Erythroblast (primary cell): ENCODE results near the gene KAZN.

ENCODE experiments used
- GATA1 ChIP-seq: IDR thresholded peaks from 2 replicates; pipeline ENCODE4 v1.6.1; 2011; ENCODE audit warnings: low read depth, mild to moderate bottlenecking, control low read depth, low read length, moderate library complexity
- POLR2A ChIP-seq: IDR thresholded peaks from 2 replicates; pipeline ENCODE4 v1.6.1; 2011; ENCODE audit warnings: mild to moderate bottlenecking, low read length

DNA sequence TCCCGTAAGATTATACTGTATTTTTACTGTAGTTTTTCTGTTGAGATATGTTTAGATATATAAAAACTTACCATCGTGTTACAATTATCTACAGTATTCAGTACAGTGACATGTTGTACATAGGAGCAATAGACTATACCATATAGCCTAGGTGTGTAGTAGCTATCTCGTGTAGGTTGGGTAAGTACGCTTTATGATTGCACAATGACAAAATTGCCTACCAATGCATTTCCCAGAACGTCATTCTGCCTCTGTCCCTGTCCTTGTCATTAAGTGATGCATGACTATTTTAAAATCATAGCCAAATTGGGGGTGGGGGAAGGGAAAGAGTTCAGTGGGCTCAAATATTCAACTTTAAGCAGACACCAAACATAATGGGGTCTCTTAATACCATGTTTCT, 321.3 kb downstream of the KAZN start:
- TF ChIP-seq POLR2A (no peak), GATA1 (no peak)
